GM21737 (cell line): ENCODE data around the gene PTPRN2.
"Not testable (repeated sequence)": the region's sequence is repeated elsewhere in the genome, so short reads cannot be mapped to it uniquely, and the experiment has no call there.

ENCODE experiments used
- ATAC-seq: cut with Tn5 transposase; IDR thresholded peaks from one replicate; pipeline ENCODE4 v1.9.1; 2021; ENCODE audit warnings: mild to moderate bottlenecking, moderate library complexity; ENCODE audit not compliant: unreplicated experiment

Gene PTPRN2

DNA sequence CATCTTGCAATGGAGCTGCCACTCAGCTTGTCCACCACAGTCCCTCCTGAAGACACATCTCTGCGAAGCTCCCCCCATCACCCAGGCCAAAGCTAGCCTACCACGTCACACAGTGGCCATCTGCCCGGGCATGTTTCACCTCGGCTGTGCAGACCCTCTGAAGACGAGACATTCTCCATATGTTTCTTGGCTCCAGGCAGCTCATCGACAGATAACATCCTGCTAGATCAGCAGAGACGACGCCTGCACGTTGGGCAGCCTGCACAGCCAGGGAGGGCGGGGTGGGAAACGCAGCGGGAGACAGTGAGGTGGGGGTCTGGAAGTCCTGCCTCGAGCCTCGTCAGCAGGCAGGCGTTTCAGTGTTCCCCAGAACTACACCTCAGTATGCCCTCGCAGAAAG is 53.0 kb downstream of the PTPRN2 start:
- ATAC-seq = no peak

DNA sequence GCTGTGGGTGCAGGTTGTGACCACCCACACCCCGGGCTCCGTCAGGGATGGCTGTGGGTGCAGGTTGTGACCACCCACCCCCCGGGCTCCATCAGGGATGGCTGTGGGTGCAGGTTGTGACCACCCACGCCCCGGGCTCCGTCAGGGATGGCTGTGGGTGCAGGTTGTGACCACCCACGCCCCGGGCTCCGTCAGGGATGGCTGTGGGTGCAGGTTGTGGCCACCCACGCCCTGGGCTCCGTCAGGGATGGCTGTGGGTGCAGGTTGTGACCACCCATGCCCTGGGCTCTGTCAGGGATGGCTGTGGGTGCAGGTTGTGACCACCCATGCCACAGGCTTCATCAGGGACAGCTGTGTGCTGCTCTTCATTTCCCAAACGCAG is 53.5 kb downstream of the PTPRN2 start:
- ATAC-seq = not testable (repeated sequence)

- ATAC-seq = no peak
Observed at GRCh38 chr7:158533386-158534133, 54.1 kb downstream of the PTPRN2 start.

DNA sequence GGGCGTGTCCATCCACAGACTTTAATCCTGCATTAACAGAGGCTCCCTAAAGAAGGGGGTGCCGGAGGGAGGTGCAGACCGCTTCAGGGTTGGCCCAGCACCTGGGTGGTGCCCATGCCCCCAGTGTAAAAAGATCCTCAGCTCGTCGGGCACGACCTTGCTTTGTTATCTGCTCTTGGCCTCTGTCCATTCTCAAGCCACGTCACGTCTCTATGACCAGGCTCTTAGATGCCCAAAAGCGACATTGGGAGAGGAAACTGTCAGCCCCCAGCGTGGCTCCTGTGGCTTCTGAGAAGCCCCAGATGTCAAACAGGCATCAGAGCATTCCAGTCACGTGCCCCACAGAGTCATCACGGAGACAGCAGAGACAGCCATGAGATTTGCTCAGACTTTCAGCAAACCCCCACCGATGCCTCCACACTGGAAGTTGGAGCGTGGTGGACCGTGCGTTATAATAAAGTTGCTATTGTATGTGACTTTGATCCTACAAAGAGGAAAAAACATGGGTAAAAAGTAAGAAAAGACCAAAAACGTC is 55.5 kb downstream of the PTPRN2 start:
- ATAC-seq = no peak

DNA sequence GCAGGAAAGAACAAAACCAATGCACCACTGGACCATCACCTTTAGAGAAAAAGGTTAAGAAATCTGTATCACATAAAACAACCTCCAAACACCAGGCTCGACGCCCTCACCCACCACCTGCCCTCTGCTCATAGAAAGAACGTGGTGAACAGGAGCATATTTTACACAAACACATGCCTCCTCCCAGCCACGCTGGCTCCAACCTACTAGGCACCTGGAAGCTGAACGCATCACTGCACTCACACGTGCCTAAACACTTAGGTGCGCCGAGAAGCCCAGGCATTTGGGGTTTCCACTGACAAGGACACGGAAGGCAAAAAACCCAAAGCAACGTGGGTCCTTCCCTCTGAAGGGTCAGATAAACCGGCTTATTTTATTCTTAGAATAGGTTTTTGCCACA is 56.0 kb downstream of the PTPRN2 start:
- ATAC-seq = no peak

DNA sequence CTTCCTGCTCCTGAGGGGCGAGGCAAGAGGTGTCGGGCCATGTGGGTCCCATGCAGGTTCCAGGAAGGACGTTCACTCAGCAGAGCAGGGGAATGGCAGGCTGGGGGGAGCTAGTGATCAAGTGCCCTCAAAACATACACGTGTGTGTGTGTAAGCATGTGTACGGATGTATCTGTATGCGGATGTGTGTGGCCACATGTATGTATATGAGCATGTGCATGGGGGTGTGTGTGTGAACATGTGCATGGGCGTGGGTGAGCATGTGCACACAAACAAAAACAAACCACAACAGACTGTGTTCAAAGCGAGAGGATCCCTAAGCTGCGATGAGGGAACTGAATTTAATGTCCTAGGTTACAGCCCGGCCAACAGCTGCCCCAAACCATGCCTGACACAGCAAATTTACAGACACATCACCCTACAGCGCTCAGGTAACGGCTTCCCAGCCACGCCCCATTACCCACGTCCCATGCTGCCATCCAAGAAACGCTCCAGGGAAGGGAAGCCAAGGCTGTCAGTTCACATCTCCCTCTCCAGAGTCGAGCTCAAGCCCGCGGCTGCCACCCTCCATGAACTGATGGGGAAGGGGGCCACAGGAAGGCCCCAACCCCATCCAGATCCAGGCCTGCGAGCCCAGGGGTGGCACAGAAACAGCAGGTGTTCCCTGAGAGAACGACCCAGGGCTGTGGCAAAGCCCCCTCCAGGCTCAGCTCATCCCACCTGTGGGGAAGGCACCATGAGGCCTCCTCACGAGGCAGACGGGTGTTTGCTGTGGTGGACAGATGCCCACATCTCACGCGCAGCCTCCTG is 56.6 kb downstream of the PTPRN2 start:
- ATAC-seq = no peak

- no peak for ATAC-seq
Observed at GRCh38 chr7:158529181-158530096, 58.2 kb downstream of the PTPRN2 start.

- no peak for ATAC-seq
Observed at GRCh38 chr7:158527915-158528502, 59.6 kb downstream of the PTPRN2 start.

DNA sequence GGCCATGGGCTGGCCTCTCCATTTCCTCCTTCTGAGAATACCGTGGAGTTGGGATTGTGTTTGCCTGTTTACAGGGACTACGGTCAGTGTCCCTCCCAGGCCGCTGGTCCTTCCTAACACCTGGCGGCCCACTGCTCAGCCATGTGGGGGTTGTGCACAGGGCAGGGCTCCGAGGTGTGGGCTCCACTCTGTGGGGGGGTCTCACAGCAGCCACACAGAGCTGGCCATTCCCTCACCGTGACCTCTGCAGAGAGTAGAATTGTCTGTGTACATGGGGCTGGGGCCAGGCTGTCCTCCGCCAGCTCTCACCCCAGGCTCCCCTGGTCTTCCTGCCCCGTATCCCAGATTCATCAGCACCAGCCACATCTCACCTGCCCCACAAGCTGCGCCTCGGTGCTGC is 60.1 kb downstream of the PTPRN2 start:
- ATAC-seq = no peak

DNA sequence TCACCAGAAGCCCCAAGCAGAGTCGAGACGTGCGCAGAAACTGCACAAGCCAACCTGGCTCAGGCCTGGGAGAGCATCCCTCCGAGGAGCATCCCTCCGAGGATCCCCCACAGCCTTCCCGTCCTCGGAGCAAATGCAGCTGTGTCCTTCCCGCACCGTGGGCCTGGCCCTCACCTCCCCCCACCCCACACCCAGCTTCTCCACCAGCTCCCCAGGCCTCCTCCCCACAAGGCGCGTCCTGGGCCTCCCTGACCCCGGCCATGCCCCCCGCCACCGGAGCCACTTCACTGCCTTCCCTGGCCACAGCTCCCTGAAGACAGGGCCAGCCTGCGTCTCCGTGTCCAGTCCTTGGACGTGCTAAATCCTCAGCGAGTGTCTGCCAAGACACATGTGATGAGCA is 60.6 kb downstream of the PTPRN2 start:
- ATAC-seq = no peak

- no peak for ATAC-seq
Observed at GRCh38 chr7:158526531-158526930, 61.1 kb downstream of the PTPRN2 start.

DNA sequence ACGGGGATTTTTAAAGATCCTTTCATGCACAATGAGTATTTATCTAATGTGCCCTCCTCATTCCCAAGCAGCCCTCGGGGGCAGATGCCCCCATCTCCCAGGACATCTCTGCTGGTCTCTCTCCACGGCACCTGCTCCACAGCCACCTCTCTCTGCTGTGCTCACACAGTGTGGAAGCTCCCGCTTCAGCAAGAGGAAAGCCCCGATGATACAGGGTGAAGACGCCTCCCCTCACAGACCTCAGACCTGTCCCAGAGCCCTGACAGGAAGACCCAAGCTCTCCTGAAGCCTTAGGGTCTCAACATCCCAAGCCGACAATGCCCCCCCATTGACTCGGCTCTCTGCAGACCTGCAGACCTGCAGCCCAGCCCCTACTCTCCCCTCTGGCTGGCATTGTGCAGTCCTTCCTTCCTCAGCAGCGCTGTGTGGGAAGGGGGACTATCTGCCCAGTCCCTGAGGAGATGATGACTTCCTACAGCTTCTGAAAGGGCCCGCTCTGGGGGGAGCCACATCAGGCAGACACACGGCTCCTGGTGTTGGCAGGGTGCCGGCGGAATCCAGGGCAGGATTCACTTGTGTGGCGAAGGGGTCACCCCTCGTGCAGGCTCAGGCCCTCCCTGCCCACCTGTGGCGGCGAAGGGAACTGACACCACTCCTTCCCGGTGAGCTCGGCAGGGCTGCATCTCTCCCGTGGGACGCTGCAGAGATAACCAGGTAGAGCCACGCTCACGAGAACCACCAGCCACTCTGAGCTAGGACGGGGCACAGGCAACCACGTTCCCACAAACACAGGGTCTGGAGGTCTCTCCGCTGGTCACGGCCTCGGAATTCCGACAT is 61.8 kb downstream of the PTPRN2 start:
- no peak for ATAC-seq

GRCh38 chr7:158524749-158525635 is 62.6 kb downstream of the PTPRN2 start:
- ATAC-seq = no peak

DNA sequence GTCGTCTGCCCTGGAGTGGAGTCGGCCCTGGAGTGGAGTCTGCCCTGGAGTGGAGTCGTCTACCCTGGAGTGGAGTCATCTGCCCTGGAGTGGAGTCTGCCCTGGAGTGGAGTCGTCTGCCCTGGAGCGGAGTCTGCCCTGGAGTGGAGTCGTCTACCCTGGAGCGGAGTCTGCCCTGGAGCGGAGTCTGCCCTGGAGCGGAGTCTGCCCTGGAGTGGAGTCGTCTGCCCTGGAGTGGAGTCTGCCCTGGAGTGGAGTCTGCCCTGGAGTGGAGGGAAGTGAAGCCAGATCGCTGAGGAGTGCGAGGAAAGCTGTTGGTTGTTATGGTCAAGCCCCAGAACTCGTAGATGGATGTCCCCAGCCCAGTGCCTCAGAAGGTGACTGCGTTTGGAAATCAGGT is 63.3 kb downstream of the PTPRN2 start:
- not testable (repeated sequence) for ATAC-seq

DNA sequence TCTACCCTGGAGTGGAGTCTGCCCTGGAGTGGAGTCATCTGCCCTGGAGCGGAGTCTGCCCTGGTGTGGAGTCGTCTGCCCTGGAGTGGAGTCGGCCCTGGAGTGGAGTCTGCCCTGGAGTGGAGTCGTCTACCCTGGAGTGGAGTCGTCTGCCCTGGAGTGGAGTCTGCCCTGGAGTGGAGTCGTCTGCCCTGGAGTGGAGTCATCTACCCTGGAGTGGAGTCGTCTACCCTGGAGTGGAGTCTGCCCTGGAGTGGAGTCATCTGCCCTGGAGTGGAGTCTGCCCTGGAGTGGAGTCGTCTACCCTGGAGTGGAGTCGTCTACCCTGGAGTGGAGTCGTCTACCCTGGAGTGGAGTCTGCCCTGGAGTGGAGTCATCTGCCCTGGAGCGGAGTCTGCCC is 63.7 kb downstream of the PTPRN2 start:
- ATAC-seq = not testable (repeated sequence)

GRCh38 chr7:158523165-158523856 is 64.3 kb downstream of the PTPRN2 start:
- not testable (repeated sequence) for ATAC-seq

DNA sequence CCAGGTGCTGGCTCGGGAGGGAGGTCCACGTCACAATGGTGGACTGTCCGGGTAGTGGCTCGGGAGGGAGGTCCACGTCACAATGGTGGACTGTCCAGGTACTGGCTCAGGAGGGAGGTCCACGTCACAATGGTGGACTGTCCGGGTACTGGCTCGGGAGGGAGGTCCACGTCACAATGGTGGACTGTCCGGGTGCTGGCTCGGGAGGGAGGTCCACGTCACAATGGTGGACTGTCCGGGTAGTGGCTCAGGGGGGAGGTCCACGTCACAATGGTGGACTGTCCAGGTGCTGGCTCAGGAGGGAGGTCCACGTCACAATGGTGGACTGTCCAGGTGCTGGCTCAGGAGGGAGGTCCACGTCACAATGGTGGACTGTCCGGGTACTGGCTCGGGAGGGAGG is 65.8 kb downstream of the PTPRN2 start:
- ATAC-seq = not testable (repeated sequence)

DNA sequence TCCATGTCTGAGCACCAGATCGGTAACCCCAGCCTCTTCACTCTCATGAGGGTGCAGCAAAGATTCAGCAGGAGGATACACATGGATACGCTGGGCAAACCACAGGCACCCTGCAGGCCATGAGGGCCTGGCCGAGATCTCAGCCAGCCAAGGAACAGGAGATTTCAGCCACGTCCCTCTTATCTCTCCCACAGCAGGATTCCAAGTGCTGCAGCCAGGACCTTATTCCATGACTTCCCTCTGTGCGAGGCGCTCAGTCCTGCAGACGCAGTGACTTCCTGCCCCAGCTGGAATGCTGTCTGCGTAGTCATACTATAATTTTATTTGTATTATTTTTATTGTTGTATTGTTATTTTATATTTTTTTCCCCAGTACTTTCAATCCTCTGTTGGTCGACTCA is 66.8 kb downstream of the PTPRN2 start:
- no peak for ATAC-seq
